OCI-LY7 (cell line): Measurements from ENCODE around the gene FOXN3. TPM values are rescaled to one million over a fixed set of nuclear protein-coding genes. Genes with fewer than 3 reads are reported as not detected.
"Not testable (repeated sequence)": the region's sequence is repeated elsewhere in the genome, so short reads cannot be mapped to it uniquely, and the experiment has no call there.

Experiments used
- BruUV-seq: library from RNA; stranded (reverse); fragments of 400-500 nt; replicated peaks from 2 replicates; lab custom pipeline; 2021; lab: Mats Ljungman, UMichigan
- CTCF ChIA-PET: fragments of 300-600 bp; sonication (Branson Sonifier 250); formaldehyde crosslinking; loops from one replicate; lab custom pipeline; 2022; ENCODE audit warnings: antibody characterized with exemption; ENCODE audit not compliant: unreplicated experiment; lab: Charles Lee
- POLR2A ChIA-PET: fragments of 300-600 bp; sonication (Branson Sonifier 250); formaldehyde crosslinking; loops from one replicate; lab custom pipeline; 2022; ENCODE audit warnings: antibody characterized with exemption; lab: Charles Lee
- DNase-seq: peaks from one replicate; pipeline ENCODE4 v3.0.0-alpha.2; 2015; ENCODE audit warnings: low spot score
- H2AFZ ChIP-seq: fragments of 200-600 bp; sonication (generic), shearing (Covaris generic); 2 replicates; pipeline ENCODE4 v1.6.1; 2014; ENCODE audit warnings: mild to moderate bottlenecking, antibody characterized with exemption, low read length, moderate library complexity
- H3K27ac ChIP-seq: fragments of 200-600 bp; sonication (generic); 2 replicates; pipeline ENCODE4 v1.5.1; 2014; ENCODE audit warnings: mixed run types, low read depth, mild to moderate bottlenecking, moderate library complexity, low read length, inconsistent platforms; ENCODE audit not compliant: poor library complexity, severe bottlenecking
- H3K36me3 ChIP-seq: fragments of 200-600 bp; sonication (generic); 2 replicates; pipeline ENCODE4 v1.6.1; 2014; ENCODE audit warnings: mild to moderate bottlenecking, antibody characterized with exemption, low read length, moderate library complexity, mixed read lengths; ENCODE audit not compliant: insufficient read depth
- H3K4me1 ChIP-seq: fragments of 200-600 bp; sonication (generic); 2 replicates; pipeline ENCODE4 v1.5.1; 2014; ENCODE audit warnings: mild to moderate bottlenecking, low read length; ENCODE audit not compliant: insufficient read depth, poor library complexity, severe bottlenecking
- H3K4me2 ChIP-seq: fragments of 200-600 bp; sonication (generic); 2 replicates; pipeline ENCODE4 v1.6.1; 2014; ENCODE audit warnings: mild to moderate bottlenecking, low read length
- H3K4me3 ChIP-seq: fragments of 200-600 bp; sonication (generic); 2 replicates; pipeline ENCODE4 v1.5.1; 2014; ENCODE audit warnings: mild to moderate bottlenecking, low read depth, low read length; ENCODE audit not compliant: poor library complexity, severe bottlenecking
- H3K79me2 ChIP-seq: fragments of 200-600 bp; sonication (generic); 2 replicates; pipeline ENCODE4 v1.6.1; 2016; ENCODE audit warnings: low read depth, mild to moderate bottlenecking, low read length, moderate library complexity, mixed read lengths; ENCODE audit not compliant: insufficient read depth
- H3K9me2 ChIP-seq: fragments of 200-600 bp; sonication (generic); 2 replicates; pipeline ENCODE4 v1.6.1; 2016; ENCODE audit warnings: mild to moderate bottlenecking, low read length, mixed read lengths; ENCODE audit not compliant: insufficient read depth
- H3K9me3 ChIP-seq: fragments of 200-600 bp; sonication (generic); 2 replicates; pipeline ENCODE4 v1.6.1; 2014; ENCODE audit warnings: mild to moderate bottlenecking, mixed run types, low read length, mixed read lengths
- H4K20me1 ChIP-seq: fragments of 200-600 bp; sonication (generic); 2 replicates; pipeline ENCODE4 v1.6.1; 2014; ENCODE audit warnings: mild to moderate bottlenecking, antibody characterized with exemption, low read length, moderate library complexity, mixed read lengths; ENCODE audit not compliant: insufficient read depth
- CTCF ChIP-seq: fragments of 200-600 bp; sonication (generic); conservative IDR thresholded peaks from 2 replicates; pipeline ENCODE4 v1.5.1; 2014; ENCODE audit warnings: mild to moderate bottlenecking, antibody characterized with exemption, low read length, moderate library complexity, mixed read lengths
- EZH2phosphoT487 ChIP-seq: fragments of 200-600 bp; sonication (generic); IDR thresholded peaks from 2 replicates; pipeline ENCODE4 v1.6.1; 2018; ENCODE audit warnings: low read depth, borderline replicate concordance, mild to moderate bottlenecking, mixed run types, antibody characterized with exemption, low read length, moderate library complexity, mixed read lengths
- intact Hi-C: fragments of 100-400 bp; cut with micrococcal nuclease; formaldehyde crosslinking; loops from one replicate; pipeline ENCODE4 v1.10.0; 2022; ENCODE audit not compliant: unreplicated experiment
- total RNA-seq, 2 experiments: library from RNA; depleted of rRNA in 1 of 2; stranded (reverse); fragments of >200 nt in 1 of 2; shearing (Covaris generic) in 1 of 2; gene quantifications; 2 replicates each; pipeline ENCODE4 v1.2.3, GENCODE V29; 2014 to 2022

FOXN3 gene
- total RNA-seq, 2 experiments from 2014 or later: 77.7 to 102 TPM

GRCh38 chr14:89251061-89251460, 166.0 kb downstream of the FOXN3 start:
- DNase-seq: no peak
- Histone ChIP-seq H3K27ac (no peak overlapping the region), H3K4me2 (no peak overlapping the region), H2AFZ (no peak overlapping the region), H3K4me3 (no peak overlapping the region), H3K9me2 (no peaks in the 10 kb centered on the region), H3K36me3 (peaks cover 43% of the 10 kb centered on the region), H3K4me1 (peaks cover 5% of the 10 kb centered on the region), H3K79me2 (no peaks in the 10 kb centered on the region), H4K20me1 (no peaks in the 10 kb centered on the region), H3K9me3 (peaks cover 25% of the 10 kb centered on the region; the same call in 1 of the 2 replicates)
- ChIA-PET CTCF (no interaction called here), POLR2A (interaction anchor here (0.5 to 0.9 kb wide), 2 partner anchors 22 to 130 kb away, joined by 3 read pairs; no protein-coding TSS in a partner anchor)
- no peak for TF ChIP-seq CTCF
- TF ChIP-seq EZH2phosphoT487: no peak
- intact Hi-C loops: no loop called here
- no TSS peak for BruUV-seq

GRCh38 chr14:89250655-89250975, 166.4 kb downstream of the FOXN3 start:
- H3K4me3 ChIP-seq, H4K20me1 ChIP-seq, intact Hi-C loops, BruUV-seq, DNase-seq, H3K27ac ChIP-seq, H3K4me1 ChIP-seq, POLR2A ChIA-PET, H2AFZ ChIP-seq, H3K9me2 ChIP-seq, CTCF ChIA-PET, H3K79me2 ChIP-seq, H3K4me2 ChIP-seq: not testable (repeated sequence)
- Histone ChIP-seq H3K9me3 (peaks cover 25% of the 10 kb centered on the region; the same call in 1 of the 2 replicates), H3K36me3 (peaks cover 43% of the 10 kb centered on the region)

GRCh38 chr14:89249972-89250654, 166.9 kb downstream of the FOXN3 start:
- DNase-seq: peak; percentile 34
- intact Hi-C loops: no loop called here
- H3K4me3 ChIP-seq: no peak overlapping the region
- no peaks in the 10 kb centered on the region for H3K9me2 ChIP-seq
- ChIA-PET CTCF (no interaction called here), POLR2A (no interaction called here)
- H4K20me1 ChIP-seq: no peaks in the 10 kb centered on the region
- H3K9me3 ChIP-seq: peaks cover 25% of the 10 kb centered on the region; the same call in 1 of the 2 replicates
- H3K4me2 ChIP-seq: no peak overlapping the region
- no TSS peak for BruUV-seq
- H3K36me3 ChIP-seq: peaks cover 43% of the 10 kb centered on the region
- no peak overlapping the region for H3K27ac ChIP-seq
- TF ChIP-seq EZH2phosphoT487: no peak
- no peak for TF ChIP-seq CTCF
- H2AFZ ChIP-seq: no peak overlapping the region
- H3K4me1 ChIP-seq: peaks cover 14% of the 10 kb centered on the region
- no peaks in the 10 kb centered on the region for H3K79me2 ChIP-seq
